GM20000 (cell line): Measurements from ENCODE around the gene BCL2L12.

Experiments used
- DNase-seq: peaks from one replicate; pipeline ENCODE4 v3.0.0; 2012; ENCODE audit warnings: low spot score
- CTCF ChIP-seq: IDR thresholded peaks from 2 replicates; pipeline ENCODE4 v1.5.1; 2012; ENCODE audit warnings: mild to moderate bottlenecking, control low read depth; ENCODE audit errors: extremely low read depth, missing control alignments

BCL2L12 gene

GRCh38 chr19:49684983-49685553 is 19.3 kb downstream of the BCL2L12 start:
- TF ChIP-seq CTCF, result no peak
- DNase-seq, result no peak

- DNase-seq, result no peak
- TF ChIP-seq CTCF, result no peak
Observed at GRCh38 chr19:49685845-49686332, 20.2 kb downstream of the BCL2L12 start.

GRCh38 chr19:49686503-49687088 is 20.9 kb downstream of the BCL2L12 start:
- no peak for TF ChIP-seq CTCF
- DNase-seq, result no peak

GRCh38 chr19:49687150-49687549 is 21.4 kb downstream of the BCL2L12 start:
- DNase-seq, result no peak

GRCh38 chr19:49687566-49688316 is 22.0 kb downstream of the BCL2L12 start:
- no peak for DNase-seq
- TF ChIP-seq CTCF, result no peak

More at GRCh38 chr19:49687150-49687549, 21.4 kb downstream of the BCL2L12 start:
- no peak for TF ChIP-seq CTCF

GRCh38 chr19:49688531-49689132 is 22.9 kb downstream of the BCL2L12 start:
- DNase-seq, result no peak
- TF ChIP-seq CTCF, result no peak
